Liver (tissue), 9 donors: ENCODE results near the gene HOXB5. TPM values are rescaled to one million over a fixed set of nuclear protein-coding genes. Genes with fewer than 3 reads are reported as not detected.
A peak's percentile ranks its signal among the peaks of the same experiment; 100 is the strongest.

ENCODE experiments used
- DNase-seq: peaks from one replicate; pipeline ENCODE4 v3.0.0-alpha.2; 2017; ENCODE audit warnings: low spot score
- H3K27ac ChIP-seq, 2 donors: one replicate each; pipeline ENCODE4 v1.7.0; 2013; ENCODE audit warnings: inconsistent platforms in 2 of 2, low read length in 2 of 2, control low read depth in 1 of 2, low read depth in 1 of 2, mild to moderate bottlenecking in 1 of 2
- H3K27me3 ChIP-seq, 4 donors: one replicate each; pipeline versions ENCODE4 v1.6.1 to v1.7.0; 2013; ENCODE audit warnings: low read length in 3 of 4, inconsistent platforms in 1 of 4, mild to moderate bottlenecking in 1 of 4, moderate library complexity in 1 of 4; ENCODE audit not compliant: control insufficient read depth in 4 of 4, insufficient read depth in 4 of 4
- H3K36me3 ChIP-seq, 4 donors: one replicate each; pipeline versions ENCODE4 v1.6.1 to v1.7.0; 2013; ENCODE audit warnings: low read length in 3 of 4, mild to moderate bottlenecking in 3 of 4, low read depth in 1 of 4, moderate library complexity in 1 of 4; ENCODE audit not compliant: control insufficient read depth in 4 of 4, insufficient read depth in 3 of 4
- H3K4me1 ChIP-seq, 4 donors: one replicate each; pipeline versions ENCODE4 v1.6.1 to v1.7.0; 2013; ENCODE audit warnings: low read length in 3 of 4, mild to moderate bottlenecking in 3 of 4, moderate library complexity in 1 of 4; ENCODE audit not compliant: control insufficient read depth in 4 of 4, insufficient read depth in 4 of 4
- H3K4me3 ChIP-seq, 3 donors: one replicate each; pipeline versions ENCODE4 v1.6.1 to v1.7.0; 2013; ENCODE audit warnings: low read length in 3 of 3, control low read depth in 1 of 3, low read depth in 1 of 3, mild to moderate bottlenecking in 1 of 3
- H3K9ac ChIP-seq, 2 donors: one replicate each; pipeline ENCODE4 v1.7.0; 2013; ENCODE audit warnings: low read length in 2 of 2, mild to moderate bottlenecking in 2 of 2, moderate library complexity in 2 of 2, control low read depth in 1 of 2, low read depth in 1 of 2
- H3K9me3 ChIP-seq, 4 donors: one replicate each; pipeline versions ENCODE4 v1.6.1 to v1.7.0; 2013; ENCODE audit warnings: low read length in 3 of 4; ENCODE audit not compliant: control insufficient read depth in 4 of 4
- EGR1 ChIP-seq, 2 donors: IDR thresholded peaks; 2 replicates each; pipeline ENCODE4 v1.6.1; 2016 to 2018; ENCODE audit warnings: antibody characterized with exemption in 2 of 2, low read depth in 2 of 2
- FOXA1 ChIP-seq: IDR thresholded peaks from 2 replicates; pipeline ENCODE4 v1.6.1; 2016; ENCODE audit warnings: antibody characterized with exemption
- FOXA2 ChIP-seq: IDR thresholded peaks from 2 replicates; pipeline ENCODE4 v1.6.1; 2016; ENCODE audit warnings: antibody characterized with exemption
- GABPA ChIP-seq, 2 donors: IDR thresholded peaks in 1 of 2; conservative IDR thresholded peaks in 1 of 2; 2 replicates each; pipeline ENCODE4 v1.6.1; 2016; ENCODE audit warnings: antibody characterized with exemption in 2 of 2, mild to moderate bottlenecking in 1 of 2, moderate library complexity in 1 of 2
- HNF4A ChIP-seq, 2 donors: conservative IDR thresholded peaks; 2 replicates each; pipeline ENCODE4 v1.6.1; 2016; ENCODE audit warnings: antibody characterized with exemption in 2 of 2, mild to moderate bottlenecking in 2 of 2
- HNF4G ChIP-seq: IDR thresholded peaks from 2 replicates; pipeline ENCODE4 v1.6.1; 2016; ENCODE audit warnings: antibody characterized with exemption
- NR2F2 ChIP-seq: IDR thresholded peaks from 2 replicates; pipeline ENCODE4 v1.6.1; 2016; ENCODE audit warnings: antibody characterized with exemption
- RAD21 ChIP-seq, 2 donors: IDR thresholded peaks; 2 replicates each; pipeline ENCODE4 v1.6.1; 2016; ENCODE audit warnings: antibody characterized with exemption in 2 of 2, mild to moderate bottlenecking in 2 of 2
- RXRA ChIP-seq, 2 donors: IDR thresholded peaks; 2 replicates each; pipeline ENCODE4 v1.6.1; 2017 to 2018; ENCODE audit warnings: antibody characterized with exemption in 2 of 2, mild to moderate bottlenecking in 1 of 2
- SP1 ChIP-seq: IDR thresholded peaks from 2 replicates; pipeline ENCODE4 v1.6.1; 2018; ENCODE audit warnings: antibody characterized with exemption, mild to moderate bottlenecking
- TAF1 ChIP-seq: conservative IDR thresholded peaks from 2 replicates; pipeline ENCODE4 v1.6.1; 2016; ENCODE audit warnings: antibody characterized with exemption, mild to moderate bottlenecking
- YY1 ChIP-seq: IDR thresholded peaks from 2 replicates; pipeline ENCODE4 v1.6.1; 2016; ENCODE audit warnings: antibody characterized with exemption, mild to moderate bottlenecking
- WGBS: extraction: QIAGEN DNeasy Blood & Tissue Kit; methylation state at CpG from one replicate; pipeline ENCODE4 v1.1.7; 2013; 5-methylcytosine and 5-hydroxymethylcytosine counted together
- polyA plus RNA-seq, 2 donors: library from polyadenylated mRNA; stranded (reverse) in 1 of 2; unstranded in 1 of 2; fragments of 200-250 nt in 1 of 2; fragments of >200 nt in 1 of 2; fragmentation: Nextera tagmentation in 1 of 2; extraction: Ambion mirVana in 1 of 2; gene quantifications; one replicate each; pipeline versions ENCODE4 v1.2.1 to v1.2.3, GENCODE V29; 2013 to 2015
- total RNA-seq, 2 donors: library from RNA; depleted of rRNA; stranded (reverse); fragments of >200 nt; gene quantifications; one replicate each; pipeline ENCODE4 v1.2.3, GENCODE V29; 2014
- TF ChIP-seq, protein P1 (sequence below): fragments of 150-350 bp; IDR thresholded peaks from 2 replicates; pipeline ENCODE4 v1.5.1; 2017; ENCODE audit warnings: improper control_type of control experiment, low read depth, low read length; ENCODE audit not compliant: missing input control
- TF ChIP-seq, protein P2 (sequence below): IDR thresholded peaks from 2 replicates; pipeline ENCODE4 v1.6.1; 2016; ENCODE audit warnings: antibody characterized with exemption
- TF ChIP-seq, protein P3 (sequence below): IDR thresholded peaks from 2 replicates; pipeline ENCODE4 v1.6.1; 2016; ENCODE audit warnings: antibody characterized with exemption
- TF ChIP-seq, protein P4 (sequence below): IDR thresholded peaks from 2 replicates; pipeline ENCODE4 v1.6.1; 2016; ENCODE audit warnings: antibody characterized with exemption, mild to moderate bottlenecking
- TF ChIP-seq, protein P5 (sequence below): IDR thresholded peaks from 2 replicates; pipeline ENCODE4 v1.6.1; 2016; ENCODE audit warnings: antibody characterized with exemption
- donor health status: healthy.
- donor health status: healthy.
- donor health status: healthy.
- donor health status: healthy.
- donor health status: healthy.

HOXB5 gene
- total and polyA plus RNA-seq, 4 donors: 0.08 to 0.38 (median 0.36) TPM; not detected in 1

DNA sequence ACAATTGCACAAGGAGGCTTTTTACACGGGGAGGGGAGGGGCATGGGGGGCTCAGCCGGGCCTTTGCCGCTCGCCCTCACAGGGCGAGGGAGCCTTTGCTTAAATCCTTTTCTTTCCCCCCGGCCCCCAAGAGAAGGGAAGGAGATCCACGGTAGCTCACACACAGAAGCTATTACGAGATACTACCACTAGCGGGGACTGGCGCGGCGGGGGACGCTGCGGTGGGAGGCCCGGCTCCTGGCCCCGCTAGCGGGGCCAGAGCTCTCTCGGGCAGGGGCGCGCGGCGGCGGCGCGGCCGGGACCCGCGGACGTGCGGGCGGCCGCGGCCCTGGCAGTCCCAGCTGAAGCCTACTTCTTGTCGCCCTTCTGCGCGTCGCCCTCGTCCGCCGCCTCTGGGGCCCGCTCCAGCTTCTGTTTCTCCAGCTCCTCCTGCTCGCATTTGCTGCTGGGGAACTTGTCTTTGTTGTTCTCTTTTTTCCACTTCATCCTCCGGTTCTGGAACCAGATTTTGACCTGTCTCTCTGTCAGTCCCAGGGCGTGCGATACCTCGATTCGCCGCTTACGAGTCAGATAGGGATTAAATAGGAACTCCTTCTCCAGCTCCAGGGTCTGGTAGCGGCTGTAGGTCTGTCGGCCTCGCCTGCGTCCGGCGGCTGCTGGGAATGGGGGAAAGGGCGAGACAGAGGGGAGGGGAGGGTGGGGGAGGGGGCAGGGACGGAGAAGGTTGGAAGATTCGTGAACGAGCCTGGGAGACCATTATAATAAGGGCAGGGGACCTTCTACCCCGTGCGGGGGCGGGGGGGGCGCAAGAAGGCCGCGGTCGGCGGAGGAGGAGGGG is 19.5 kb upstream of the HOXB5 start:
- 4% methylated on average over 67 of the region's 67 CpGs for WGBS
- Histone ChIP-seq H3K36me3 (no peaks in the 10 kb centered on the region), H3K4me1 (peaks cover 0 to 26% (median 9%) of the 10 kb centered on the region in 4 donors), H3K4me3 (peak overlapping the region in 1 of 3 donors; percentile 39), H3K27me3 (peaks cover 11 to 30% (median 23%) of the 10 kb centered on the region in 4 donors), H3K9me3 (no peaks in the 10 kb centered on the region), H3K27ac (no peak overlapping the region), H3K9ac (no peak overlapping the region)
- TF ChIP-seq, protein P1, sequence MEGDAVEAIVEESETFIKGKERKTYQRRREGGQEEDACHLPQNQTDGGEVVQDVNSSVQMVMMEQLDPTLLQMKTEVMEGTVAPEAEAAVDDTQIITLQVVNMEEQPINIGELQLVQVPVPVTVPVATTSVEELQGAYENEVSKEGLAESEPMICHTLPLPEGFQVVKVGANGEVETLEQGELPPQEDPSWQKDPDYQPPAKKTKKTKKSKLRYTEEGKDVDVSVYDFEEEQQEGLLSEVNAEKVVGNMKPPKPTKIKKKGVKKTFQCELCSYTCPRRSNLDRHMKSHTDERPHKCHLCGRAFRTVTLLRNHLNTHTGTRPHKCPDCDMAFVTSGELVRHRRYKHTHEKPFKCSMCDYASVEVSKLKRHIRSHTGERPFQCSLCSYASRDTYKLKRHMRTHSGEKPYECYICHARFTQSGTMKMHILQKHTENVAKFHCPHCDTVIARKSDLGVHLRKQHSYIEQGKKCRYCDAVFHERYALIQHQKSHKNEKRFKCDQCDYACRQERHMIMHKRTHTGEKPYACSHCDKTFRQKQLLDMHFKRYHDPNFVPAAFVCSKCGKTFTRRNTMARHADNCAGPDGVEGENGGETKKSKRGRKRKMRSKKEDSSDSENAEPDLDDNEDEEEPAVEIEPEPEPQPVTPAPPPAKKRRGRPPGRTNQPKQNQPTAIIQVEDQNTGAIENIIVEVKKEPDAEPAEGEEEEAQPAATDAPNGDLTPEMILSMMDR: peak; percentile 6
- TF ChIP-seq, protein P2, sequence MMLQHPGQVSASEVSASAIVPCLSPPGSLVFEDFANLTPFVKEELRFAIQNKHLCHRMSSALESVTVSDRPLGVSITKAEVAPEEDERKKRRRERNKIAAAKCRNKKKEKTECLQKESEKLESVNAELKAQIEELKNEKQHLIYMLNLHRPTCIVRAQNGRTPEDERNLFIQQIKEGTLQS: no peak
- DNase-seq: no peak

DNA sequence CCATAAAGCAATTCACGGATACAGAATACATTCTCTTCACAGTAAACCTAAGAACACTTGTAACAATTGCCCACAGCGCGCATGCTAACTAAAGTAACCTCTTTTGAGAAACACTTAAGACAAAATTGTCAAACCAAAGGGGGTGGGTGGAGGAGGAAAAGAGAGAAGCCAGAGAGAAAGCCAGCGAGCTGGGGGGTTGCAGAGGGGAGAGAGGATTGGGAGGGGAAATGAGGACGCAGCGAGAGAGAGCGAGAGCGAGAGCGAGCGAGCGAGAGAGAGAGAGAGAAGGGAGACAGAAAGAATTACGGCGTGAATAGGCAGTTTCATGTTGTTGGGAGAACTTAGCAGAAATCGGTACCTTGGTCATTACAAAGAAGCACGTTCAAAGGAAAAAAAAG is 18.9 kb upstream of the HOXB5 start:
- no peak for DNase-seq
- H3K9ac ChIP-seq: no peak overlapping the region
- peak overlapping the region in 1 of 3 donors; percentile 39 for H3K4me3 ChIP-seq
- H3K27me3 ChIP-seq: peaks cover 11 to 26% (median 19%) of the 10 kb centered on the region in 4 donors
- no peaks in the 10 kb centered on the region for H3K9me3 ChIP-seq
- WGBS: 3% methylated on average over 15 of the region's 15 CpGs
- peaks cover 0 to 20% (median 9%) of the 10 kb centered on the region in 4 donors for H3K4me1 ChIP-seq
- no peaks in the 10 kb centered on the region for H3K36me3 ChIP-seq
- TF ChIP-seq, protein P3, sequence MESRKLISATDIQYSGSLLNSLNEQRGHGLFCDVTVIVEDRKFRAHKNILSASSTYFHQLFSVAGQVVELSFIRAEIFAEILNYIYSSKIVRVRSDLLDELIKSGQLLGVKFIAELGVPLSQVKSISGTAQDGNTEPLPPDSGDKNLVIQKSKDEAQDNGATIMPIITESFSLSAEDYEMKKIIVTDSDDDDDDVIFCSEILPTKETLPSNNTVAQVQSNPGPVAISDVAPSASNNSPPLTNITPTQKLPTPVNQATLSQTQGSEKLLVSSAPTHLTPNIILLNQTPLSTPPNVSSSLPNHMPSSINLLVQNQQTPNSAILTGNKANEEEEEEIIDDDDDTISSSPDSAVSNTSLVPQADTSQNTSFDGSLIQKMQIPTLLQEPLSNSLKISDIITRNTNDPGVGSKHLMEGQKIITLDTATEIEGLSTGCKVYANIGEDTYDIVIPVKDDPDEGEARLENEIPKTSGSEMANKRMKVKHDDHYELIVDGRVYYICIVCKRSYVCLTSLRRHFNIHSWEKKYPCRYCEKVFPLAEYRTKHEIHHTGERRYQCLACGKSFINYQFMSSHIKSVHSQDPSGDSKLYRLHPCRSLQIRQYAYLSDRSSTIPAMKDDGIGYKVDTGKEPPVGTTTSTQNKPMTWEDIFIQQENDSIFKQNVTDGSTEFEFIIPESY: no peak
- TF ChIP-seq HNF4G (no peak), GABPA (IDR thresholded peaks at IDR 0.05 in 1 of 2, conservative IDR thresholded peaks at IDR 0.05 in 1 of 2) (no peak), RAD21 (IDR thresholded peaks at IDR 0.05) (no peak), FOXA2 (no peak), EGR1 (IDR thresholded peaks at IDR 0.05; ENCODE audit: low read depth in 2 of 2) (no peak), TAF1 (no peak), NR2F2 (no peak), RXRA (IDR thresholded peaks at IDR 0.05) (no peak), HNF4A (conservative IDR thresholded peaks at IDR 0.05) (no peak), SP1 (no peak), FOXA1 (no peak), YY1 (no peak)
- TF ChIP-seq, protein P2: no peak
- TF ChIP-seq, protein P4, sequence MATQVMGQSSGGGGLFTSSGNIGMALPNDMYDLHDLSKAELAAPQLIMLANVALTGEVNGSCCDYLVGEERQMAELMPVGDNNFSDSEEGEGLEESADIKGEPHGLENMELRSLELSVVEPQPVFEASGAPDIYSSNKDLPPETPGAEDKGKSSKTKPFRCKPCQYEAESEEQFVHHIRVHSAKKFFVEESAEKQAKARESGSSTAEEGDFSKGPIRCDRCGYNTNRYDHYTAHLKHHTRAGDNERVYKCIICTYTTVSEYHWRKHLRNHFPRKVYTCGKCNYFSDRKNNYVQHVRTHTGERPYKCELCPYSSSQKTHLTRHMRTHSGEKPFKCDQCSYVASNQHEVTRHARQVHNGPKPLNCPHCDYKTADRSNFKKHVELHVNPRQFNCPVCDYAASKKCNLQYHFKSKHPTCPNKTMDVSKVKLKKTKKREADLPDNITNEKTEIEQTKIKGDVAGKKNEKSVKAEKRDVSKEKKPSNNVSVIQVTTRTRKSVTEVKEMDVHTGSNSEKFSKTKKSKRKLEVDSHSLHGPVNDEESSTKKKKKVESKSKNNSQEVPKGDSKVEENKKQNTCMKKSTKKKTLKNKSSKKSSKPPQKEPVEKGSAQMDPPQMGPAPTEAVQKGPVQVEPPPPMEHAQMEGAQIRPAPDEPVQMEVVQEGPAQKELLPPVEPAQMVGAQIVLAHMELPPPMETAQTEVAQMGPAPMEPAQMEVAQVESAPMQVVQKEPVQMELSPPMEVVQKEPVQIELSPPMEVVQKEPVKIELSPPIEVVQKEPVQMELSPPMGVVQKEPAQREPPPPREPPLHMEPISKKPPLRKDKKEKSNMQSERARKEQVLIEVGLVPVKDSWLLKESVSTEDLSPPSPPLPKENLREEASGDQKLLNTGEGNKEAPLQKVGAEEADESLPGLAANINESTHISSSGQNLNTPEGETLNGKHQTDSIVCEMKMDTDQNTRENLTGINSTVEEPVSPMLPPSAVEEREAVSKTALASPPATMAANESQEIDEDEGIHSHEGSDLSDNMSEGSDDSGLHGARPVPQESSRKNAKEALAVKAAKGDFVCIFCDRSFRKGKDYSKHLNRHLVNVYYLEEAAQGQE: no peak
- TF ChIP-seq, protein P5, sequence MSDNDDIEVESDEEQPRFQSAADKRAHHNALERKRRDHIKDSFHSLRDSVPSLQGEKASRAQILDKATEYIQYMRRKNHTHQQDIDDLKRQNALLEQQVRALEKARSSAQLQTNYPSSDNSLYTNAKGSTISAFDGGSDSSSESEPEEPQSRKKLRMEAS: no peak
- TF ChIP-seq, protein P1: no peak
- no peak overlapping the region for H3K27ac ChIP-seq
